Body of pancreas (tissue), 4 donors: Measurements from ENCODE around the gene PPP3R2. TPM values are rescaled to one million over a fixed set of nuclear protein-coding genes. Genes with fewer than 3 reads are reported as not detected.
"Not testable (repeated sequence)": the region's sequence is repeated elsewhere in the genome, so short reads cannot be mapped to it uniquely, and the experiment has no call there.

Experiments
- ATAC-seq: fragments of 150-250 bp; one replicate; pipeline ENCODE4 v1.9.1; 2016
- DNase-seq, 4 donors: peaks; one replicate each; pipeline ENCODE4 v3.0.0-alpha.2; 2019
- H3K27ac ChIP-seq, 4 donors: fragments of 200-600 bp; sonication (generic); 1 replicate in 3 of 4; 2 replicates in 1 of 4; pipeline versions ENCODE4 v1.5.1 to v1.6.1; 2016 to 2019; ENCODE audit warnings: mild to moderate bottlenecking in 1 of 4, mixed read lengths in 1 of 4, moderate library complexity in 1 of 4
- H3K27me3 ChIP-seq, 2 donors: fragments of 200-600 bp; sonication (generic); one replicate each; pipeline ENCODE4 v1.6.0; 2016; ENCODE audit warnings: mild to moderate bottlenecking in 1 of 2
- H3K36me3 ChIP-seq, 2 donors: fragments of 200-600 bp; sonication (generic); replicated peaks in 1 of 2; 2 replicates each; pipeline ENCODE4 v1.5.1; 2016; ENCODE audit warnings: low read depth in 2 of 2; ENCODE audit not compliant: insufficient read depth in 1 of 2
- H3K4me1 ChIP-seq: fragments of 200-600 bp; sonication (generic); one replicate; pipeline ENCODE4 v1.6.0; 2016
- H3K4me3 ChIP-seq, 2 donors: fragments of 200-600 bp; sonication (generic); 1 replicate in 1 of 2; 2 replicates in 1 of 2; pipeline ENCODE4 v1.5.1; 2016 to 2019
- H3K9me3 ChIP-seq, 3 donors: fragments of 200-600 bp; sonication (generic); 1 replicate in 2 of 3; 2 replicates in 1 of 3; pipeline ENCODE4 v1.5.1; 2016
- POLR2A ChIP-seq, 3 donors: fragments of 450-650 bp; IDR thresholded peaks; one replicate each; pipeline ENCODE4 v1.6.1; 2016; ENCODE audit warnings: antibody characterized with exemption in 3 of 3, mild to moderate bottlenecking in 2 of 3
- WGBS, 2 donors: methylation state at CpG; one replicate each; pipeline ENCODE4 v1.1.5; 2017; 5-methylcytosine and 5-hydroxymethylcytosine counted together
- intact Hi-C: fragments of 100-400 bp; cut with DNase I; formaldehyde crosslinking; loops from one replicate; pipeline ENCODE4 v1.15.1; 2023
- total RNA-seq, 2 donors: library from RNA; depleted of rRNA; stranded (reverse); fragments of >200 nt; gene quantifications; one replicate each; pipeline ENCODE4 v1.1.0, GENCODE V29; 2016
- TF ChIP-seq, protein P1 (sequence below), 7 experiments: fragments of 450-650 bp in 4 of 7; fragments of 200-600 bp in 3 of 7; sonication (generic) in 3 of 7; IDR thresholded peaks; one replicate each; pipeline ENCODE4 v1.5.1; 2016 to 2019; ENCODE audit warnings: antibody characterized with exemption in 7 of 7

Gene PPP3R2
- total RNA-seq, 2 donors from 2014 or later = not detected

GRCh38 chr9:101561740-101562139 is 33.0 kb downstream of the PPP3R2 start:
- ATAC-seq (no peak), DNase-seq (no peak)
- intact Hi-C loops = no loop called here
- no peaks in the 10 kb centered on the region for H3K9me3 ChIP-seq
- H3K36me3 ChIP-seq = peaks cover 9 to 19% of the 10 kb centered on the region in 2 donors
- TF ChIP-seq POLR2A (IDR thresholded peaks at IDR 0.05) = no peak
- TF ChIP-seq, protein P1, sequence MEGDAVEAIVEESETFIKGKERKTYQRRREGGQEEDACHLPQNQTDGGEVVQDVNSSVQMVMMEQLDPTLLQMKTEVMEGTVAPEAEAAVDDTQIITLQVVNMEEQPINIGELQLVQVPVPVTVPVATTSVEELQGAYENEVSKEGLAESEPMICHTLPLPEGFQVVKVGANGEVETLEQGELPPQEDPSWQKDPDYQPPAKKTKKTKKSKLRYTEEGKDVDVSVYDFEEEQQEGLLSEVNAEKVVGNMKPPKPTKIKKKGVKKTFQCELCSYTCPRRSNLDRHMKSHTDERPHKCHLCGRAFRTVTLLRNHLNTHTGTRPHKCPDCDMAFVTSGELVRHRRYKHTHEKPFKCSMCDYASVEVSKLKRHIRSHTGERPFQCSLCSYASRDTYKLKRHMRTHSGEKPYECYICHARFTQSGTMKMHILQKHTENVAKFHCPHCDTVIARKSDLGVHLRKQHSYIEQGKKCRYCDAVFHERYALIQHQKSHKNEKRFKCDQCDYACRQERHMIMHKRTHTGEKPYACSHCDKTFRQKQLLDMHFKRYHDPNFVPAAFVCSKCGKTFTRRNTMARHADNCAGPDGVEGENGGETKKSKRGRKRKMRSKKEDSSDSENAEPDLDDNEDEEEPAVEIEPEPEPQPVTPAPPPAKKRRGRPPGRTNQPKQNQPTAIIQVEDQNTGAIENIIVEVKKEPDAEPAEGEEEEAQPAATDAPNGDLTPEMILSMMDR (IDR thresholded peaks at IDR 0.05) = no peak
- H3K4me3 ChIP-seq = no peak overlapping the region
- H3K27me3 ChIP-seq = no peaks in the 10 kb centered on the region
- no peak overlapping the region for H3K27ac ChIP-seq
- 91 to 100% methylated on average over 1 of the region's 1 CpG for WGBS, 2 donors
- H3K4me1 ChIP-seq = no peaks in the 10 kb centered on the region

DNA sequence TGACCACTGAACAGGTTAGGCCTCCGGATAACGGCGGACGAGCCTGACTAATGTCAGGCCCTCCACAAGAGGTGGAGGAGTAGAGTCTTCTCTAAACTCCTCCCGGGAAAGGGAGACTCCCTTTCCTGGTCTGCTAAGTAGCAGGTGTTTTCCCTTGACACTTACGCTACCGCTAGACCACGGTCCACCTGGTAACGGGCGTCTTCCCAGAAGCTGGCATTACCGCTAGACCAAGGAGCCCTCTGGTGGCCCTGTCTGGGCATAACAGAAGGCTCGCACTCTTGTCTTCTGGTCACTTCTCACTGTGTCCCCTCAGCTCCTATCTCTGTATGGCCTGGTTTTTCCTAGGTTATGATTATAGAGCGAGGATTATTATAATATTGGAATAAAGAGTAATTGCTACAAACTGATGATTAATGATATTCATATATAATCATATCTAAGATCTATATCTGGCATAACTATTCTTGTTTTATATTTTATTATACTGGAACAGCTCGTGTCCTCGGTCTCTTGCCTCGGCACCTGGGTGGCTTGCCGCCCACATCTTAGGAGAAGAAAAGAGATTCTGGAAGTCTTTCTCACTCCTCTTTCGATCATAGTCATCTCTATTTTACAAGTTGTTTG is 45.2 kb downstream of the PPP3R2 start:
- ATAC-seq, intact Hi-C loops, H3K27ac ChIP-seq, H3K4me1 ChIP-seq, H3K9me3 ChIP-seq, H3K4me3 ChIP-seq, H3K27me3 ChIP-seq: not testable (repeated sequence)
- DNase-seq = peak in 2 of 4 donors; percentile 25 to 46
- H3K36me3 ChIP-seq = peaks cover 28 to 55% of the 10 kb centered on the region in 2 donors
- 79 to 89% methylated on average over 17 to 18 of the region's 18 CpGs for WGBS, 2 donors
- TF ChIP-seq, protein P1 (IDR thresholded peaks at IDR 0.05) = peak in 6 of 7 experiments; percentile 10 to 42 (median 32)

DNA sequence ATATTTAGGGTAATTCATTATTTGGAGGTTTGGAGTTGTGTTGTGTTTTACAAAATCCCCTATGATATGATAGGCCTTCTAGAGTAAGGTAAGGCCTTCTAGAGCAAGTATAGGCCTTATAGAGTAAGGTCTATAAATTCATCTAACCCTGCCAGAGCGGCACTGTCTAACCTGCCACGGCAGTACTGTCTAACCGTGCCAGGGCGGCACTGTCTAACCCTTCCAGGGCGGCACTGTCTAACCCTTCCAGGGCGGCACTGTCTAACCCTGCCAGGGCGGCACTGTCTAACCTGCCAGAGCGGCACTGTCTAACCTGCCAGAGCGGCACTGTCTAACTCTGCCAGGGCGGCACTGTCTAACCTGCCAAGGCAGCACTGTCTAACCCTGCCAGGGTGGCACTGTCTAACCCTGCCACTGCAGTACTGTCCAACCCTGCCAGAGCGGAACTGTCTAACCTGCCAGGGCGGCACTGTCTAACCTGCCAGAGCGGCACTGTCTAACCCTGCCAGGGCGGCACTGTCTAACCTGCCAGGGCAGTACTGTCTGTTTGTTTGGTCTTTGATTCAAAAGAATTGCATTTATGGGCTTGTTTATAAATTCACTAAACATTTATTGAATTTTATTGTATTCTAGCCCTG is 51.6 kb downstream of the PPP3R2 start:
- Histone ChIP-seq H3K4me1 (no peaks in the 10 kb centered on the region), H3K9me3 (no peaks in the 10 kb centered on the region), H3K27me3 (no peaks in the 10 kb centered on the region), H3K27ac (no peak overlapping the region), H3K4me3 (no peak overlapping the region), H3K36me3 (peaks cover 11 to 26% of the 10 kb centered on the region in 2 donors)
- ATAC-seq (no peak), DNase-seq (no peak)
- no peak for TF ChIP-seq POLR2A (IDR thresholded peaks at IDR 0.05)
- TF ChIP-seq, protein P1 (IDR thresholded peaks at IDR 0.05) = no peak
- 93% methylated on average over 14 of the region's 14 CpGs for WGBS, 2 donors
- intact Hi-C loops = no loop called here

Other genes with a start within 250 kb of the PPP3R2 start
- 1 to 10 TPM; 1.0 to 2.6 TPM for gene BAAT, start 210.0 kb downstream of the PPP3R2 start, total RNA-seq
- 1 to 10 TPM; 3.6 to 7.3 TPM for gene MRPL50, start 196.4 kb downstream of the PPP3R2 start, total RNA-seq
- gene ZNF189, start 196.1 kb downstream of the PPP3R2 start, total RNA-seq = 10 to 100 TPM; 25.1 to 25.2 TPM
- 10 to 100 TPM; 23.4 to 86.6 TPM for gene ALDOB, start 159.2 kb downstream of the PPP3R2 start, total RNA-seq
- gene RNF20, start 61.1 kb downstream of the PPP3R2 start, total RNA-seq = 10 to 100 TPM; 17.5 to 21.3 TPM
- under 1 TPM in 1 of 2 donors, not detected in 1; under 0.01 TPM for gene GRIN3A, start 143.7 kb upstream of the PPP3R2 start, total RNA-seq